HCT116 (cell line): ENCODE results near the gene TSPAN1.

Source experiments
- ATF3 ChIP-seq: IDR thresholded peaks from 2 replicates; pipeline ENCODE4 v1.6.1; 2012
- CEBPB ChIP-seq: IDR thresholded peaks from 2 replicates; pipeline ENCODE4 v1.6.1; 2012; ENCODE audit warnings: low read depth
- ELF1 ChIP-seq: IDR thresholded peaks from 2 replicates; pipeline ENCODE4 v1.6.1; 2012; ENCODE audit warnings: low read depth, borderline replicate concordance
- EZH2 ChIP-seq: fragments of 200-600 bp; sonication (generic); IDR thresholded peaks from 2 replicates; pipeline ENCODE4 v1.6.1; 2017; ENCODE audit warnings: antibody characterized with exemption, mixed run types
- MAX ChIP-seq: IDR thresholded peaks from 2 replicates; pipeline ENCODE4 v1.6.1; 2012
- POLR2A ChIP-seq: IDR thresholded peaks from 2 replicates; pipeline ENCODE4 v1.7.0; 2011; ENCODE audit warnings: borderline replicate concordance; ENCODE audit not compliant: insufficient read depth, insufficient read length; ENCODE audit errors: extremely low read depth
- POLR2AphosphoS5 ChIP-seq: IDR thresholded peaks from 2 replicates; pipeline ENCODE4 v1.6.1; 2011; ENCODE audit warnings: mild to moderate bottlenecking, low read depth, low read length, moderate library complexity
- RAD21 ChIP-seq: IDR thresholded peaks from 2 replicates; pipeline ENCODE4 v1.6.1; 2012; ENCODE audit warnings: low read depth, mild to moderate bottlenecking
- REST ChIP-seq: IDR thresholded peaks from 2 replicates; pipeline ENCODE4 v1.6.1; 2012; ENCODE audit warnings: low read depth
- YY1 ChIP-seq: IDR thresholded peaks from 2 replicates; pipeline ENCODE4 v1.6.1; 2011; ENCODE audit warnings: low read length, low read depth, moderate library complexity, mild to moderate bottlenecking; ENCODE audit not compliant: insufficient replicate concordance; ENCODE audit errors: extremely low read depth
- TF ChIP-seq, protein P1 (sequence below), 3 experiments: fragments of 200-600 bp in 1 of 3; sonication (generic) in 1 of 3; IDR thresholded peaks in 2 of 3; conservative IDR thresholded peaks in 1 of 3; 2 replicates each; pipeline ENCODE4 v1.5.1; 2012 to 2017; ENCODE audit warnings: low read depth in 2 of 3, low read length in 2 of 3, antibody characterized with exemption in 1 of 3, borderline replicate concordance in 1 of 3, control low read depth in 1 of 3, mild to moderate bottlenecking in 1 of 3, mixed read lengths in 1 of 3, mixed run types in 1 of 3, moderate library complexity in 1 of 3; ENCODE audit not compliant: insufficient read depth in 1 of 3

GRCh38 chr1:46150085-46150484, 24.8 kb upstream of the TSPAN1 start:
- TF ChIP-seq, protein P1, sequence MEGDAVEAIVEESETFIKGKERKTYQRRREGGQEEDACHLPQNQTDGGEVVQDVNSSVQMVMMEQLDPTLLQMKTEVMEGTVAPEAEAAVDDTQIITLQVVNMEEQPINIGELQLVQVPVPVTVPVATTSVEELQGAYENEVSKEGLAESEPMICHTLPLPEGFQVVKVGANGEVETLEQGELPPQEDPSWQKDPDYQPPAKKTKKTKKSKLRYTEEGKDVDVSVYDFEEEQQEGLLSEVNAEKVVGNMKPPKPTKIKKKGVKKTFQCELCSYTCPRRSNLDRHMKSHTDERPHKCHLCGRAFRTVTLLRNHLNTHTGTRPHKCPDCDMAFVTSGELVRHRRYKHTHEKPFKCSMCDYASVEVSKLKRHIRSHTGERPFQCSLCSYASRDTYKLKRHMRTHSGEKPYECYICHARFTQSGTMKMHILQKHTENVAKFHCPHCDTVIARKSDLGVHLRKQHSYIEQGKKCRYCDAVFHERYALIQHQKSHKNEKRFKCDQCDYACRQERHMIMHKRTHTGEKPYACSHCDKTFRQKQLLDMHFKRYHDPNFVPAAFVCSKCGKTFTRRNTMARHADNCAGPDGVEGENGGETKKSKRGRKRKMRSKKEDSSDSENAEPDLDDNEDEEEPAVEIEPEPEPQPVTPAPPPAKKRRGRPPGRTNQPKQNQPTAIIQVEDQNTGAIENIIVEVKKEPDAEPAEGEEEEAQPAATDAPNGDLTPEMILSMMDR (IDR thresholded peaks at IDR 0.05 in 2 of 3, conservative IDR thresholded peaks at IDR 0.05 in 1 of 3; ENCODE audit: borderline replicate concordance in 1 of 3, insufficient read depth in 1 of 3, low read depth in 2 of 3, low read length in 2 of 3): no peak
- TF ChIP-seq MAX: no peak
- no peak for TF ChIP-seq ELF1
- TF ChIP-seq RAD21: no peak
- TF ChIP-seq ATF3: no peak
- no peak for TF ChIP-seq POLR2A
- no peak for TF ChIP-seq EZH2
- no peak for TF ChIP-seq REST
- TF ChIP-seq YY1: no peak
- no peak for TF ChIP-seq CEBPB
- TF ChIP-seq POLR2AphosphoS5: no peak
